Suprapubic skin (tissue), 4 donors: ENCODE results near the gene GLRX2.

ENCODE experiments used
- EP300 ChIP-seq: sonication (generic); formaldehyde crosslinking; IDR thresholded peaks from one replicate; pipeline ENCODE4 v1.6.1; 2017; ENCODE audit warnings: antibody characterized with exemption
- POLR2AphosphoS5 ChIP-seq, 3 donors: sonication (generic); formaldehyde crosslinking; IDR thresholded peaks; one replicate each; pipeline ENCODE4 v1.6.1; 2017; ENCODE audit warnings: antibody characterized with exemption in 3 of 3
- TF ChIP-seq, protein P1 (sequence below), 2 donors: fragments of 200-600 bp in 1 of 2; fragments of 450-650 bp in 1 of 2; sonication (generic) in 1 of 2; IDR thresholded peaks; one replicate each; pipeline ENCODE4 v1.5.1; 2016 to 2019; ENCODE audit warnings: antibody characterized with exemption in 2 of 2, mild to moderate bottlenecking in 1 of 2, moderate library complexity in 1 of 2

DNA sequence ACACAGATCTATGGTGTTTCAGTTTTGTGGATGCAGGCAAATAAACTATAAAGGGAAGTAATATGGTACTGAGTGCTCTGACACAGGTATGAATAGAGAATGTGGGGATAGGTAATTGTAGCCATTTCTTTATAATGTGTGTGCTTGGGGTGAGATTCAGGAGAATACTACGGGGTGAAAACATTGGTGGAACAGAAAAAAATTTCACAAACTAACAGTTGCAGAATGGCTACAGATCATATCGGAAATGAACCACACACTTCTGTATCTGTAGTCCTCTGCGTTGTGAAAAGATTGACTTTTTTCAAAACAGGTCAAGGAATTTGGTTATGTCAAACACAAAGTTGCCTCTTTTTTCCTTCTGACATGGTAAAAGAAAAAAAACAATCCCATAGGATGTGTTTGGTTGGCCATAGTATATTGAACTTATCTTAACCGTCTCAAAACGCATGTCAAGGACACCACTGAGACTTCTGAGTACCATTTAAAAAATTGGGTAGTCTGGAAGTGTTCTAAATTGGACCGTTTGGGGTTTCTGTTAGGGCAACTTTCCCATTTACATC, 15.5 kb upstream of the GLRX2 start:
- TF ChIP-seq, protein P1, sequence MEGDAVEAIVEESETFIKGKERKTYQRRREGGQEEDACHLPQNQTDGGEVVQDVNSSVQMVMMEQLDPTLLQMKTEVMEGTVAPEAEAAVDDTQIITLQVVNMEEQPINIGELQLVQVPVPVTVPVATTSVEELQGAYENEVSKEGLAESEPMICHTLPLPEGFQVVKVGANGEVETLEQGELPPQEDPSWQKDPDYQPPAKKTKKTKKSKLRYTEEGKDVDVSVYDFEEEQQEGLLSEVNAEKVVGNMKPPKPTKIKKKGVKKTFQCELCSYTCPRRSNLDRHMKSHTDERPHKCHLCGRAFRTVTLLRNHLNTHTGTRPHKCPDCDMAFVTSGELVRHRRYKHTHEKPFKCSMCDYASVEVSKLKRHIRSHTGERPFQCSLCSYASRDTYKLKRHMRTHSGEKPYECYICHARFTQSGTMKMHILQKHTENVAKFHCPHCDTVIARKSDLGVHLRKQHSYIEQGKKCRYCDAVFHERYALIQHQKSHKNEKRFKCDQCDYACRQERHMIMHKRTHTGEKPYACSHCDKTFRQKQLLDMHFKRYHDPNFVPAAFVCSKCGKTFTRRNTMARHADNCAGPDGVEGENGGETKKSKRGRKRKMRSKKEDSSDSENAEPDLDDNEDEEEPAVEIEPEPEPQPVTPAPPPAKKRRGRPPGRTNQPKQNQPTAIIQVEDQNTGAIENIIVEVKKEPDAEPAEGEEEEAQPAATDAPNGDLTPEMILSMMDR (IDR thresholded peaks at IDR 0.05): no peak
- TF ChIP-seq POLR2AphosphoS5 (IDR thresholded peaks at IDR 0.05) (no peak), EP300 (no peak)
